Ishikawa (cell line): Measurements from ENCODE around the gene HS3ST4.

Experiments used
- CEBPB ChIP-seq: IDR thresholded peaks from 2 replicates; pipeline ENCODE4 v1.6.1; 2012
- RAD21 ChIP-seq: IDR thresholded peaks from 2 replicates; pipeline ENCODE4 v1.6.1; 2012; ENCODE audit warnings: low read depth
- ZBTB7A ChIP-seq: IDR thresholded peaks from 2 replicates; pipeline ENCODE4 v1.6.1; 2012; ENCODE audit warnings: low read depth

GRCh38 chr16:25867041-25867440, 175.3 kb downstream of the HS3ST4 start:
- TF ChIP-seq ZBTB7A (no peak), CEBPB (no peak), RAD21 (no peak)
